ENCODE measurements around the gene PRKN. TPM values are rescaled to one million over a fixed set of nuclear protein-coding genes. Genes with fewer than 3 reads are reported as not detected.

PRKN gene
- total RNA-seq, 1 experiment from 2014 or later, result 2.0 TPM

DNA sequence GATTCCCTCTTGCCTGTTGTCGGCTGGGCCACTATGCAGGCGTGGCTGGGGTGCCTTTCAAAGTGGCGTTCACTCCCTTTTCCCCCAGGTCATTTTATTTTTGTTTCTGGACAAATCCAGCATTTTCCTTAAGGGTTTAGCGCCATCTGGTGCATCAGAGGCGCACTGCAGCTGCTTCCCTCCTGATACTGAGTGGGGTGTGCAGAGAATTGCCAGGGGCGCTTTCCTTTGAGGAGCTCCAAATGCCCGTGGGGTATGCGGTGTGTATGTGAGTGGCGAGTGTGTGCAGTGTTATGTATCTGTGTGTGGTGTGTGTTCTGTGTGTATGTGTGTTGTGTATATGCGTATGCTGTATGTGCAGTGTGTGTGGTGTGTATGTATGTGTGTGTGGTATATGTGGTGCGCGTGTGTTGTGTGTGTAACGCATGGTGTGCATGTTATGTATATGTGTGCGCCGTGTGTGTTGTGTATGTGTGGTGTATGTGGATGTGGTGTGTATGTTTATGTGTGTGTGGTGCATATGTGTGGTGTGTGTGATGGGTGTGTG is 1353.6 kb downstream of the PRKN start:
- WGBS (ENCODE audit: extremely low coverage, insufficient read length, low lambda C conversion rate), result 100% methylated on average over 2 of the region's 15 CpGs
- Histone ChIP-seq H3K56ac (ENCODE audit: insufficient read length, low read depth, low read length) (no peak overlapping the region), H2AK5ac (ENCODE audit: insufficient read length, low read length) (no peak overlapping the region), H2BK15ac (ENCODE audit: low read depth, low read length) (no peak overlapping the region), H3K9me3 (ENCODE audit: control insufficient read depth, low read depth, low read length) (no peaks in the 10 kb centered on the region), H3K79me1 (ENCODE audit: insufficient read depth, low read depth, low read length, poor library complexity, severe bottlenecking) (no peaks in the 10 kb centered on the region), H3T11ph (ENCODE audit: low read length) (no peak overlapping the region), H3K9ac (ENCODE audit: extremely low read depth, insufficient read length, low read length) (no peak overlapping the region), H3K14ac (ENCODE audit: insufficient read depth, low read length) (no peak overlapping the region), H3K23ac (ENCODE audit: insufficient read length, low read depth, low read length) (no peak overlapping the region), H4K8ac (replicated peaks; ENCODE audit: insufficient read length, low read depth, low read length) (no peak overlapping the region), H3K23me2 (ENCODE audit: insufficient read length, low read depth, low read length, poor library complexity, severe bottlenecking) (no peaks in the 10 kb centered on the region), H3K27me3 (ENCODE audit: insufficient read depth, low read length) (no peaks in the 10 kb centered on the region), H2BK20ac (ENCODE audit: low read depth, low read length, poor library complexity, severe bottlenecking) (no peak overlapping the region), H2BK120ac (ENCODE audit: low read depth, low read length, poor library complexity, severe bottlenecking) (no peak overlapping the region), H4K91ac (ENCODE audit: insufficient read length, low read depth, low read length) (no peak overlapping the region), H3K4me2 (ENCODE audit: insufficient read depth, insufficient read length, low read length) (no peak overlapping the region), H3K4me1 (ENCODE audit: insufficient read depth, low read length) (no peaks in the 10 kb centered on the region), H2BK5ac (ENCODE audit: insufficient read length, low read length) (no peak overlapping the region), H2AFZ (ENCODE audit: low read length) (no peak overlapping the region), H3K18ac (ENCODE audit: insufficient read length, low read depth, low read length) (no peak overlapping the region), H4K5ac (ENCODE audit: insufficient read length, low read depth, low read length) (no peak overlapping the region), H3K4ac (ENCODE audit: low read depth, low read length) (no peak overlapping the region), H3K79me2 (ENCODE audit: insufficient read depth, low read length) (no peaks in the 10 kb centered on the region), H3K27ac (ENCODE audit: insufficient read length, low read depth, low read length) (no peak overlapping the region), H2BK12ac (ENCODE audit: insufficient read length, low read depth, low read length) (no peak overlapping the region), H4K20me1 (ENCODE audit: control insufficient read depth, insufficient read depth, insufficient read length) (no peaks in the 10 kb centered on the region)
- peak; percentile 70 for DNase-seq
- TF ChIP-seq, protein P1, sequence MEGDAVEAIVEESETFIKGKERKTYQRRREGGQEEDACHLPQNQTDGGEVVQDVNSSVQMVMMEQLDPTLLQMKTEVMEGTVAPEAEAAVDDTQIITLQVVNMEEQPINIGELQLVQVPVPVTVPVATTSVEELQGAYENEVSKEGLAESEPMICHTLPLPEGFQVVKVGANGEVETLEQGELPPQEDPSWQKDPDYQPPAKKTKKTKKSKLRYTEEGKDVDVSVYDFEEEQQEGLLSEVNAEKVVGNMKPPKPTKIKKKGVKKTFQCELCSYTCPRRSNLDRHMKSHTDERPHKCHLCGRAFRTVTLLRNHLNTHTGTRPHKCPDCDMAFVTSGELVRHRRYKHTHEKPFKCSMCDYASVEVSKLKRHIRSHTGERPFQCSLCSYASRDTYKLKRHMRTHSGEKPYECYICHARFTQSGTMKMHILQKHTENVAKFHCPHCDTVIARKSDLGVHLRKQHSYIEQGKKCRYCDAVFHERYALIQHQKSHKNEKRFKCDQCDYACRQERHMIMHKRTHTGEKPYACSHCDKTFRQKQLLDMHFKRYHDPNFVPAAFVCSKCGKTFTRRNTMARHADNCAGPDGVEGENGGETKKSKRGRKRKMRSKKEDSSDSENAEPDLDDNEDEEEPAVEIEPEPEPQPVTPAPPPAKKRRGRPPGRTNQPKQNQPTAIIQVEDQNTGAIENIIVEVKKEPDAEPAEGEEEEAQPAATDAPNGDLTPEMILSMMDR (conservative IDR thresholded peaks at IDR 0.05), result peak; percentile 96
- Mint-ChIP-seq H3K27ac (no peak overlapping the region), H3K9me3 (no peaks in the 10 kb centered on the region), H3K36me3 (ENCODE audit: insufficient read depth in 1 of 3, low read depth in 3 of 3) (no peaks in the 10 kb centered on the region), H3K27me3 (ENCODE audit: low read depth) (peaks cover 3% of the 10 kb centered on the region; the same call in 1 of the 2 replicates), H3K4me3 (no peak overlapping the region), H3K4me1 (peaks cover 0 to 4% of the 10 kb centered on the region in 2 experiments; a peak in 2 of 4 replicates)
